T-helper 22 cell (primary cell): ENCODE results near the gene CYB5RL.
A peak's percentile ranks its signal among the peaks of the same experiment; 100 is the strongest.
"Not testable (repeated sequence)": the region's sequence is repeated elsewhere in the genome, so short reads cannot be mapped to it uniquely, and the experiment has no call there.

Experiments used
- DNase-seq: peaks from one replicate; pipeline ENCODE4 v3.0.0-alpha.2; 2020; ENCODE audit warnings: low read depth

CYB5RL gene

GRCh38 chr1:54199765-54200518, at the start of gene CYB5RL, which contains the start of gene MRPL37:
Gene CYB5RL, minus strand, starts transcription at chr1:54200030. Its CDS starts 4,414 bp downstream, at chr1:54195616.
Gene MRPL37, plus strand, starts transcription at chr1:54200167. Its CDS starts 77 bp downstream, at chr1:54200244.
- peak; percentile 85 for DNase-seq

- no peak for DNase-seq
Observed at GRCh38 chr1:54248966-54249365, 49.1 kb upstream of the CYB5RL start.

GRCh38 chr1:54247863-54248515, 48.2 kb upstream of the CYB5RL start:
- DNase-seq, result no peak

GRCh38 chr1:54246116-54246721, 46.4 kb upstream of the CYB5RL start:
- no peak for DNase-seq

- DNase-seq, result no peak
Observed at GRCh38 chr1:54245501-54245900, 45.7 kb upstream of the CYB5RL start.

- no peak for DNase-seq
Observed at GRCh38 chr1:54244655-54245054, 44.8 kb upstream of the CYB5RL start.

GRCh38 chr1:54243022-54243421, 43.2 kb upstream of the CYB5RL start:
- DNase-seq, result no peak

- DNase-seq, result no peak
Observed at GRCh38 chr1:54241364-54241763, 41.5 kb upstream of the CYB5RL start.

GRCh38 chr1:54240741-54241335, 41.0 kb upstream of the CYB5RL start:
- DNase-seq, result no peak

GRCh38 chr1:54239631-54240031, 39.8 kb upstream of the CYB5RL start:
- no peak for DNase-seq

GRCh38 chr1:54239035-54239383, 39.2 kb upstream of the CYB5RL start:
- no peak for DNase-seq

GRCh38 chr1:54238353-54239034, 38.7 kb upstream of the CYB5RL start:
- DNase-seq, result no peak

GRCh38 chr1:54237586-54237985, 37.8 kb upstream of the CYB5RL start:
- DNase-seq, result no peak

- no peak for DNase-seq
Observed at GRCh38 chr1:54234284-54234683, 34.5 kb upstream of the CYB5RL start.

GRCh38 chr1:54233196-54233595, 33.4 kb upstream of the CYB5RL start:
- not testable (repeated sequence) for DNase-seq

- DNase-seq, result no peak
Observed at GRCh38 chr1:54230507-54231339, 30.9 kb upstream of the CYB5RL start.

- no peak for DNase-seq
Observed at GRCh38 chr1:54229281-54229891, 29.6 kb upstream of the CYB5RL start.

GRCh38 chr1:54228638-54229079, 28.8 kb upstream of the CYB5RL start:
- no peak for DNase-seq

- DNase-seq, result no peak
Observed at GRCh38 chr1:54227891-54228310, 28.1 kb upstream of the CYB5RL start.

GRCh38 chr1:54227091-54227602, 27.3 kb upstream of the CYB5RL start:
- DNase-seq, result no peak
